ENCODE measurements around the gene RAB44.

RAB44 gene

GRCh38 chr6:36683656-36684446, 13.8 kb upstream of the RAB44 start:
- peaks cover 37% of the 10 kb centered on the region for H3K36me3 ChIP-seq (ENCODE audit: control insufficient read depth, insufficient read depth, low read length)
- H3K27me3 ChIP-seq (ENCODE audit: control insufficient read depth, insufficient read depth, low read length) = no peaks in the 10 kb centered on the region
- peaks cover 44% of the 10 kb centered on the region for H3K4me1 ChIP-seq (ENCODE audit: control insufficient read depth, insufficient read depth, low read length)
- no peaks in the 10 kb centered on the region for H3K9me3 ChIP-seq (ENCODE audit: control insufficient read depth, low read length)
- no peak overlapping the region for H3K4me3 ChIP-seq (ENCODE audit: low read length)
- H3K9ac ChIP-seq (ENCODE audit: low read length) = no peak overlapping the region

- no peak overlapping the region for H3K4me3 ChIP-seq (ENCODE audit: low read length)
- no peaks in the 10 kb centered on the region for H3K27me3 ChIP-seq (ENCODE audit: control insufficient read depth, insufficient read depth, low read length)
- H3K36me3 ChIP-seq (ENCODE audit: control insufficient read depth, insufficient read depth, low read length) = peaks cover 37% of the 10 kb centered on the region
- no peaks in the 10 kb centered on the region for H3K9me3 ChIP-seq (ENCODE audit: control insufficient read depth, low read length)
- peaks cover 44% of the 10 kb centered on the region for H3K4me1 ChIP-seq (ENCODE audit: control insufficient read depth, insufficient read depth, low read length)
- H3K9ac ChIP-seq (ENCODE audit: low read length) = no peak overlapping the region
Observed at GRCh38 chr6:36684447-36684812, 13.2 kb upstream of the RAB44 start.

GRCh38 chr6:36685166-36685924, 12.3 kb upstream of the RAB44 start:
- Histone ChIP-seq H3K4me1 (ENCODE audit: control insufficient read depth, insufficient read depth, low read length) (peaks cover 44% of the 10 kb centered on the region), H3K27me3 (ENCODE audit: control insufficient read depth, insufficient read depth, low read length) (no peaks in the 10 kb centered on the region), H3K36me3 (ENCODE audit: control insufficient read depth, insufficient read depth, low read length) (peaks cover 37% of the 10 kb centered on the region), H3K4me3 (ENCODE audit: low read length) (no peak overlapping the region), H3K9me3 (ENCODE audit: control insufficient read depth, low read length) (no peaks in the 10 kb centered on the region), H3K9ac (ENCODE audit: low read length) (no peak overlapping the region)

- no peak overlapping the region for H3K4me3 ChIP-seq (ENCODE audit: low read length)
- peaks cover 39% of the 10 kb centered on the region for H3K4me1 ChIP-seq (ENCODE audit: control insufficient read depth, insufficient read depth, low read length)
- peaks cover 37% of the 10 kb centered on the region for H3K36me3 ChIP-seq (ENCODE audit: control insufficient read depth, insufficient read depth, low read length)
- no peak overlapping the region for H3K9ac ChIP-seq (ENCODE audit: low read length)
- H3K9me3 ChIP-seq (ENCODE audit: control insufficient read depth, low read length) = no peaks in the 10 kb centered on the region
- H3K27me3 ChIP-seq (ENCODE audit: control insufficient read depth, insufficient read depth, low read length) = no peaks in the 10 kb centered on the region
Observed at GRCh38 chr6:36685926-36686667, 11.5 kb upstream of the RAB44 start.

- Histone ChIP-seq H3K27me3 (ENCODE audit: control insufficient read depth, insufficient read depth, low read length) (no peaks in the 10 kb centered on the region), H3K9me3 (ENCODE audit: control insufficient read depth, low read length) (no peaks in the 10 kb centered on the region), H3K4me3 (ENCODE audit: low read length) (no peak overlapping the region), H3K9ac (ENCODE audit: low read length) (no peak overlapping the region), H3K4me1 (ENCODE audit: control insufficient read depth, insufficient read depth, low read length) (peaks cover 35% of the 10 kb centered on the region), H3K36me3 (ENCODE audit: control insufficient read depth, insufficient read depth, low read length) (peaks cover 37% of the 10 kb centered on the region)
Observed at GRCh38 chr6:36686668-36687513, 10.7 kb upstream of the RAB44 start.

DNA sequence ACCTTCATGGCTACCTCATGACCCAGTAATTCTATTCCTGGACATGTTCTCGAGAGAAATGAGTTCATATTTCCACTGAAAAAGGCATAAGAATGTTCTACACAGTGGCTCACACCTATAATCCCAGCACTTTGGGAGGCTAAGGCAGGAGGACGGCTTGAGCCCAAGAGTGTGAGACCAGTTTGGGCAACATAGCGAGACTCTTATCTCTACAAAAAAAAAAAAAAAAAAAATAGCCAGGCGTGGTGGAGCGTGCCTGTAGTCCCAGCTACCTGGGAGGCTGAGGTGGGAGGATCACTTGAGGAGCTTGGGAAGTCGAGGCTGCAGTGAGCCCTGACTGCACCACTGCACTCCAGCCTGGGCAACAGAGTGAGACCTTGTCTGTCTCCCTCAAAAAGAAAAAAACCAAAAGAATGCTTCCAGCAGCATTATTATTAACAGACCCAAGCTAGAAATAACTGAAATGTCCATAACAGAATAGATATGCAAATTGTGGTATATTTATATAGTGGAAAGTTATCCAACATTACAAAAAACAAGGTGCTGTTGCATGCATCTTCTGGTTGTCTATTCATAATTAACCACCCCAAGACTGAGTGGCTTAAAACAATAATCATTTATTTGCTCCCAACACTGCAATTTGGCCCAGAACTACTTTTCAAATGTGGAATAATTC, 9.4 kb upstream of the RAB44 start:
- H3K27me3 ChIP-seq (ENCODE audit: control insufficient read depth, insufficient read depth, low read length) = no peaks in the 10 kb centered on the region
- H3K36me3 ChIP-seq (ENCODE audit: control insufficient read depth, insufficient read depth, low read length) = peaks cover 37% of the 10 kb centered on the region
- peaks cover 31% of the 10 kb centered on the region for H3K4me1 ChIP-seq (ENCODE audit: control insufficient read depth, insufficient read depth, low read length)

DNA sequence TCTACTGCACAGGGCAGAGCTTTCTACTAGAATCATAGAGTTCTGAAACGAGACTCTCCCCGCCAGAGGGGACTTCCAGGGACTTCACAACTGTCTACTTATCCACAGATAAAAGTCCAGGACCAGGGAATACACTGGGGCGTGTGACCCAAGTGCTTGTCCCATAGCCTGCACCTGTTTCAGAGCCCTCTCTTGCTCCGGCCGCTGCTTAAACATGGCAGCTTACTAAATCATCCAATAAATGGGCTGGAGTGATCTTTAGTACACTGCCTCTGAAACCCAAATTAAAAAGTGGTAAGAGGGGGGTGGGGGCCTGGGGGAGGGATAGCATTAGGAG, 8.9 kb upstream of the RAB44 start:
- Histone ChIP-seq H3K4me3 (ENCODE audit: low read length) (no peak overlapping the region), H3K9me3 (ENCODE audit: control insufficient read depth, low read length) (no peaks in the 10 kb centered on the region), H3K36me3 (ENCODE audit: control insufficient read depth, insufficient read depth, low read length) (peaks cover 33% of the 10 kb centered on the region), H3K9ac (ENCODE audit: low read length) (no peak overlapping the region), H3K27me3 (ENCODE audit: control insufficient read depth, insufficient read depth, low read length) (no peaks in the 10 kb centered on the region), H3K4me1 (ENCODE audit: control insufficient read depth, insufficient read depth, low read length) (peaks cover 27% of the 10 kb centered on the region)

More for the DNA sequence above, 9.4 kb upstream of the RAB44 start:
- Histone ChIP-seq H3K9me3 (ENCODE audit: control insufficient read depth, low read length) (no peaks in the 10 kb centered on the region), H3K9ac (ENCODE audit: low read length) (no peak overlapping the region), H3K4me3 (ENCODE audit: low read length) (no peak overlapping the region)

GRCh38 chr6:36691011-36691410, 6.6 kb upstream of the RAB44 start:
- no peak overlapping the region for H3K4me3 ChIP-seq (ENCODE audit: low read length)
- no peaks in the 10 kb centered on the region for H3K9me3 ChIP-seq (ENCODE audit: control insufficient read depth, low read length)
- peaks cover 11% of the 10 kb centered on the region for H3K36me3 ChIP-seq (ENCODE audit: control insufficient read depth, insufficient read depth, low read length)
- H3K9ac ChIP-seq (ENCODE audit: low read length) = no peak overlapping the region
- H3K27me3 ChIP-seq (ENCODE audit: control insufficient read depth, insufficient read depth, low read length) = no peaks in the 10 kb centered on the region
- peaks cover 13% of the 10 kb centered on the region for H3K4me1 ChIP-seq (ENCODE audit: control insufficient read depth, insufficient read depth, low read length)

GRCh38 chr6:36691612-36692011, 6.0 kb upstream of the RAB44 start:
- Histone ChIP-seq H3K27me3 (ENCODE audit: control insufficient read depth, insufficient read depth, low read length) (no peaks in the 10 kb centered on the region), H3K4me1 (ENCODE audit: control insufficient read depth, insufficient read depth, low read length) (peaks cover 10% of the 10 kb centered on the region), H3K9me3 (ENCODE audit: control insufficient read depth, low read length) (no peaks in the 10 kb centered on the region), H3K9ac (ENCODE audit: low read length) (no peak overlapping the region), H3K4me3 (ENCODE audit: low read length) (no peak overlapping the region), H3K36me3 (ENCODE audit: control insufficient read depth, insufficient read depth, low read length) (peaks cover 5% of the 10 kb centered on the region)

- no peaks in the 10 kb centered on the region for H3K27me3 ChIP-seq (ENCODE audit: control insufficient read depth, insufficient read depth, low read length)
- H3K9ac ChIP-seq (ENCODE audit: low read length) = no peak overlapping the region
Observed at GRCh38 chr6:36692220-36692619, 5.4 kb upstream of the RAB44 start.

More at GRCh38 chr6:36692220-36692619, 5.4 kb upstream of the RAB44 start:
- no peaks in the 10 kb centered on the region for H3K36me3 ChIP-seq (ENCODE audit: control insufficient read depth, insufficient read depth, low read length)
- no peak overlapping the region for H3K4me3 ChIP-seq (ENCODE audit: low read length)
- no peaks in the 10 kb centered on the region for H3K9me3 ChIP-seq (ENCODE audit: control insufficient read depth, low read length)
- H3K4me1 ChIP-seq (ENCODE audit: control insufficient read depth, insufficient read depth, low read length) = peaks cover 10% of the 10 kb centered on the region
